Measurements from ENCODE around the gene UGDH.
"Not testable (repeated sequence)": the region's sequence is repeated elsewhere in the genome, so short reads cannot be mapped to it uniquely, and the experiment has no call there.

The UGDH gene

GRCh38 chr4:39466747-39467146 lies 60.5 kb downstream of the UGDH start:
- no peak overlapping the region for H3K27ac ChIP-seq (ENCODE audit: poor library complexity, severe bottlenecking)
- no peak for DNase-seq (ENCODE audit: low spot score)
- no peak overlapping the region for H3K4me3 ChIP-seq (ENCODE audit: severe bottlenecking)
- TF ChIP-seq, protein P1, sequence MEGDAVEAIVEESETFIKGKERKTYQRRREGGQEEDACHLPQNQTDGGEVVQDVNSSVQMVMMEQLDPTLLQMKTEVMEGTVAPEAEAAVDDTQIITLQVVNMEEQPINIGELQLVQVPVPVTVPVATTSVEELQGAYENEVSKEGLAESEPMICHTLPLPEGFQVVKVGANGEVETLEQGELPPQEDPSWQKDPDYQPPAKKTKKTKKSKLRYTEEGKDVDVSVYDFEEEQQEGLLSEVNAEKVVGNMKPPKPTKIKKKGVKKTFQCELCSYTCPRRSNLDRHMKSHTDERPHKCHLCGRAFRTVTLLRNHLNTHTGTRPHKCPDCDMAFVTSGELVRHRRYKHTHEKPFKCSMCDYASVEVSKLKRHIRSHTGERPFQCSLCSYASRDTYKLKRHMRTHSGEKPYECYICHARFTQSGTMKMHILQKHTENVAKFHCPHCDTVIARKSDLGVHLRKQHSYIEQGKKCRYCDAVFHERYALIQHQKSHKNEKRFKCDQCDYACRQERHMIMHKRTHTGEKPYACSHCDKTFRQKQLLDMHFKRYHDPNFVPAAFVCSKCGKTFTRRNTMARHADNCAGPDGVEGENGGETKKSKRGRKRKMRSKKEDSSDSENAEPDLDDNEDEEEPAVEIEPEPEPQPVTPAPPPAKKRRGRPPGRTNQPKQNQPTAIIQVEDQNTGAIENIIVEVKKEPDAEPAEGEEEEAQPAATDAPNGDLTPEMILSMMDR (IDR thresholded peaks at IDR 0.05; ENCODE audit: poor library complexity, severe bottlenecking) = no peak
- H3K4me1 ChIP-seq (ENCODE audit: insufficient read depth, poor library complexity, severe bottlenecking) = no peaks in the 10 kb centered on the region
- no peaks in the 10 kb centered on the region for H3K9me3 ChIP-seq (ENCODE audit: severe bottlenecking)
- ATAC-seq (ENCODE audit: low read depth) = no peak
- no peaks in the 10 kb centered on the region for H3K27me3 ChIP-seq (ENCODE audit: insufficient read depth, poor library complexity, severe bottlenecking)
- H3K36me3 ChIP-seq (ENCODE audit: low read depth) = peaks cover 77% of the 10 kb centered on the region

DNA sequence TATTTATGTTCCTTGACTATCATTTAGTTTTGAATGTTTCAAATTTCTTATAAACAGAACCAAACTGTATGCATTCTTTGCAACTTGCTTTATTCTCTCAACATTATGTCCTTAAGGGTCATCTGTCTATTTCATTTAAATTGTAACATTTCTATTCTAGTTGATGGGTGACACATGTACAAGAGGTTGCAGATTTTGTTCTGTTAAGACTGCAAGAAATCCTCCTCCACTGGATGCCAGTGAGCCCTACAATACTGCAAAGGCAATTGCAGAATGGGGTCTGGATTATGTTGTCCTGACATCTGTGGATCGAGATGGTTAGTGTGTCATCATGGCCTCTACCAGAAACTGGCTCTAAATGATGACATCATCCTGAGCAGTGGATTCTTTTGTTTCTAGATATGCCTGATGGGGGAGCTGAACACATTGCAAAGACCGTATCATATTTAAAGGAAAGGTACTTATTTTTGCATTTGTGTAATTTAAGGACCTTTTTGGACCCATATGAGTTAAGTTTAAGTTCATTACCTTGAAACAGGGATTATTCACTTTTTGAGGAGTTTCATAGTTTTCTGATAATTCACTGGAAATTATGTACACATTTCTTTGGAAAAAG lies 62.2 kb downstream of the UGDH start:
- H3K4me3 ChIP-seq (ENCODE audit: severe bottlenecking) = no peak overlapping the region
- H3K27ac ChIP-seq (ENCODE audit: poor library complexity, severe bottlenecking) = no peak overlapping the region
- TF ChIP-seq, protein P1 (IDR thresholded peaks at IDR 0.05; ENCODE audit: poor library complexity, severe bottlenecking) = no peak
- H3K36me3 ChIP-seq (ENCODE audit: low read depth) = peaks cover 73% of the 10 kb centered on the region
- peak; percentile 65 for ATAC-seq (ENCODE audit: low read depth)
- H3K27me3 ChIP-seq (ENCODE audit: insufficient read depth, poor library complexity, severe bottlenecking) = no peaks in the 10 kb centered on the region
- H3K9me3 ChIP-seq (ENCODE audit: severe bottlenecking) = no peaks in the 10 kb centered on the region
- no peak for DNase-seq (ENCODE audit: low spot score)
- H3K4me1 ChIP-seq (ENCODE audit: insufficient read depth, poor library complexity, severe bottlenecking) = no peaks in the 10 kb centered on the region

- Histone ChIP-seq H3K27ac (ENCODE audit: poor library complexity, severe bottlenecking) (peak within 1 kb of the TSS; percentile 82), H3K9me3 (ENCODE audit: severe bottlenecking) (no peaks in the 10 kb centered on the region), H3K36me3 (ENCODE audit: low read depth) (peaks cover 77% of the 10 kb centered on the region), H3K4me3 (ENCODE audit: severe bottlenecking) (peak within 1 kb of the TSS; percentile 92), H3K27me3 (ENCODE audit: insufficient read depth, poor library complexity, severe bottlenecking) (no peaks in the 10 kb centered on the region), H3K4me1 (ENCODE audit: insufficient read depth, poor library complexity, severe bottlenecking) (peaks cover 7% of the 10 kb centered on the region)
- ATAC-seq (ENCODE audit: low read depth) (peak; percentile 94), DNase-seq (ENCODE audit: low spot score) (peak; percentile 90)
- TF ChIP-seq, protein P1 (IDR thresholded peaks at IDR 0.05; ENCODE audit: poor library complexity, severe bottlenecking) = no peak
These were observed 68.5 kb downstream of the UGDH start, which contains the start of the genes LIAS and RPL9 for GRCh38 chr4:39458505-39459300. Gene LIAS (plus strand): TSS chr4:39459056. CDS start chr4:39459118, 62 bp downstream. Gene RPL9 (minus strand): TSS chr4:39458922. CDS start chr4:39458439, 483 bp downstream.

DNA sequence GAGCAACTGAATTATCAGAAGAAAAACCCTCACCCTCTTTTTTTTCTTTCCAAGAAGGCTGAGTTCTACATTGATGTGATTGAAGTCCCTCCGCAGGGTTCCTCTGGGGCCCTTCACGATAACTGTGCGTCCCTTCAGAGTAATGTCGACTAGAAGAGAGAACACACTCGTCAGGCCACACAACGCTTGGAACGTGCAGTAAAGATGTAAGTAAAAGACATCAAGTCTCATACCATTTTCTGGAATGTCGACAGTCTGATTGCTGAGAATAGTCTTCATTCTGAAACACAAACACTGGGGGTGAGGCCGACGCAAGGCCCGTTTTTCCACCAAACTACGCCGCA lies 69.1 kb downstream of the UGDH start:
- Histone ChIP-seq H3K4me3 (ENCODE audit: severe bottlenecking) (peak overlapping the region; percentile 92), H3K27ac (ENCODE audit: poor library complexity, severe bottlenecking) (peak overlapping the region; percentile 82), H3K36me3 (ENCODE audit: low read depth) (peaks cover 77% of the 10 kb centered on the region)
- not testable (repeated sequence) for H3K9me3 ChIP-seq (ENCODE audit: severe bottlenecking); H3K27me3 ChIP-seq (ENCODE audit: insufficient read depth, poor library complexity, severe bottlenecking); DNase-seq (ENCODE audit: low spot score); ATAC-seq (ENCODE audit: low read depth); H3K4me1 ChIP-seq (ENCODE audit: insufficient read depth, poor library complexity, severe bottlenecking)

- Histone ChIP-seq H3K4me1 (ENCODE audit: insufficient read depth, poor library complexity, severe bottlenecking) (peaks cover 7% of the 10 kb centered on the region), H3K27me3 (ENCODE audit: insufficient read depth, poor library complexity, severe bottlenecking) (no peaks in the 10 kb centered on the region), H3K36me3 (ENCODE audit: low read depth) (peaks cover 80% of the 10 kb centered on the region), H3K4me3 (ENCODE audit: severe bottlenecking) (peak overlapping the region; percentile 92), H3K9me3 (ENCODE audit: severe bottlenecking) (no peaks in the 10 kb centered on the region), H3K27ac (ENCODE audit: poor library complexity, severe bottlenecking) (peak overlapping the region; percentile 82)
- no peak for DNase-seq (ENCODE audit: low spot score)
- TF ChIP-seq, protein P1 (IDR thresholded peaks at IDR 0.05; ENCODE audit: poor library complexity, severe bottlenecking) = no peak
- no peak for ATAC-seq (ENCODE audit: low read depth)
These were observed 70.1 kb downstream of the UGDH start for GRCh38 chr4:39456946-39457763.
